ENCODE measurements around the gene ATG101.

Gene ATG101

DNA sequence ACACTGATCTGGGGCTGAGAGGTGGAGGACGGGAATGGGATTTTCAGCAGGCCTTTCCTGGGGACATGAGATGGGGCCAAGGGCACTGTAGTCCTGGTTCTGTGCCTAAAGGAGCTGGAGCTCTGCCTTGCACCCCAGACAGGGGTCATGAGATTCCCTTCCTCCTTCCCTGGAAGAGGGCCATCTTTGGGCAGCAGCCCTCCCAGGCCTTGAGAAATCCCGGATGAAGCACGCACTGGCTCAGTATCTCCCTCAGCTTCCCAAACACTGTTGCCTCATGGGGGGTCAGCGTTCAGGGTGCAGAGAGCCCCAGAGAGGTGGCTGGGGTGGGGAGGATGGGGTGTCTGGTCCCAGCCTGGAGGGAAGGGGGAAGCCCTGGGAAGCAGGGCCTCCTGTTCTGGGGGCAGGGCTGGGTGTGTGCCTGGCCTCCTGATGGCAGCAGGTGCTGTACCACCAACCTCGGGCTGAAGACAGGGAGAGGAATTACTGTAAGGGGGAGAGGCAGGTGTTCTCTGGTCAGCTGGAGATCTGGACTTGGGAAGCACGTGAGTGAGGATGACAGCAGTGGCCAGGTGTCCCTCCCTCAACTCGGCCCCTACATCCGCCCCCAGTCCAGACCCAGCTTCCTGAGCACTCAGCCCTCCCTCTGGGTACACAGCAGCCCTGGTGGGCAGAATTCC, 26.9 kb upstream of the ATG101 start:
- no peak for DNase-seq

DNA sequence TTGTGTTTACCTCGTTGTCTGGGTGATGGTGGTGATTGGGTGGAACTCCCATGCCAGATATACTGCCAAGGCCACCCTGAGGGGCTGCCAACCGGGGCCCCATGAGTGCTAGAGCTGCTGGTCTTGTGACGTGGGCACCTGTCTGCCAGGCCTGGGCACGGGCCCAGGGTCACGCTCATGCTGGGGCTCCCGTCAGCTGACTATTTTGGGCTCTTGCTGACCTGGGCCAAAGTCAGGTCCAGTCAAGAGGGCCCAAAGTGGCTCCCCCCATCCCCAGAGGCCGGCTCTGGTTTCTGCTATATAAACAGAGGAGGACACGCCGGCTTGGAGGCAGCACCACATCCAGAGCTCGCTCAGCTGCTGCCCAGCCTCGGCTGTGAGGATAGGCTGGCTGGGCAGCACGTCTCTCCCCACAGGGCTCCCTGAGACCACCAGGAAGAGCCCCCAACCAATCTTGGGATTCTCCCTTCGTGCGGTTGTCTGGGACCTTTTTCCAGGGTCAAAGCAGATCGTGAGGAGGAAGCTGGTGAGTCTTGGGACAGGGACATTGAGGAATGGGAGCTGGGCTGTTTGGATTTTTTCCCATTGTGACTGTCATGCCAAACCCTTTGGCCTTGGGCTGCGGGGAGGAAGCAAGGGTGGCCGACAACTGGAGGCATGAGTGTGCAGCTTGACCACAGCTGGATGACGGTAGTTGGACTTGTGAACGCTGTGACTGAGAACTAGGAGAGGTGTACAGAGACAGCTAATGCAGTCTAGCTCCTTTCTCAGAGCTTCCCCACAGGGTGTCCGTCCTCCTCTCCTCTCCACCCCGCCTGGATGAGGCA, 26.2 kb upstream of the ATG101 start:
- DNase-seq: no peak

DNA sequence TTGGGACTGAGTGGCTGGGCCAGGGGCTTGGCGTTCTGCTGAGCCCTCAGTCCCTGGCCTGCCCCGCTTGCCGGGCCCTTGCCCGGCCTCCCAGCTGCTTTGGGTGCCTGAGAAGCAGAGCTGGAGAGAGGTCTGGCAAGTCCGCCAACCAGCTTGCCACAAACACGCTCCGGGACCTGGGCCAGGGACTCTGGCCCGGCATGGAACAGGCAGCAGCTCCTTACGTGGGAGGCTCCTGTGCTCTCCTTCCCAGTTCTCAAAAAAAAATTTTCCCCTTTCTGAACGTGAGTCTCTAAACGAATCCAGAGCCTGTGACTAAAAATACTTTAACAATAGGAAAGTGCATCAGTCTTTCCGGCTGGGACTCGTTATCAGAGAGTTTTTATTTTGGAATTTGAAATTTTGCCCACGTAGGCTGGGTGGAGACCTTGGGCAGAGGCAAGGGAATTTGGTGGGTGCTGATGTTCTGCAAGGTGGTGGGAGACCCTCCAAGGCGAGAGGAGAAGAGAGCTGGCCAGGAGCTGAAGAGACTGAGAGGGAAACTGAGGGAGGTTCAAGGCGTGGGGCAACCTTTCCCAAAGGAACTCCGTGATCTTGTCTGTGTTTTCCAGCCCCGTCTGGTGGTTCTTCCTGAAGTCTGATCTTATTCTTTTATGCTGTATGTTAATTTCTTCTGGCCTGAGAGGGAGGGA, 25.3 kb upstream of the ATG101 start:
- DNase-seq: no peak

DNA sequence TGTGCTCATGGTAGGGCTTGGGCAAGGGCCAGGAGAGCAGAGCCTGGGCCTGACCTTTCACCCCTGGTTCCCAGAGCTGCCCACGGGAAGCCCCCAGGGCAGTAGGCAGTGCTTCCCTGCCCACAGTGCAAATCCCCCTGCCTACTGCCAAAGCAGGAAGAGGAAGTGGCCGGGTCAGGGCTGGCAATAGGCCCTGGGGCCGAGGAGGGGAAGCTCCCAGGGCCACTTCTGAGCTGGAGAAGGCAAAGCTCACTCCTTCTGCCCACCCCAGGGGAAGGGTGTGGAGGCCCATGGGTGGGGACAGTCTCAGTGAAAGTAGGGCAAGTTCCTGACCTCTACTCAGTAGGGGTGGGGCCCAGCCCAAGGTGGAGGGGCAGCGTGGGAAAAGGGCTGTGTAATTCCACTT, 24.0 kb upstream of the ATG101 start:
- peak; percentile 85 for DNase-seq

DNA sequence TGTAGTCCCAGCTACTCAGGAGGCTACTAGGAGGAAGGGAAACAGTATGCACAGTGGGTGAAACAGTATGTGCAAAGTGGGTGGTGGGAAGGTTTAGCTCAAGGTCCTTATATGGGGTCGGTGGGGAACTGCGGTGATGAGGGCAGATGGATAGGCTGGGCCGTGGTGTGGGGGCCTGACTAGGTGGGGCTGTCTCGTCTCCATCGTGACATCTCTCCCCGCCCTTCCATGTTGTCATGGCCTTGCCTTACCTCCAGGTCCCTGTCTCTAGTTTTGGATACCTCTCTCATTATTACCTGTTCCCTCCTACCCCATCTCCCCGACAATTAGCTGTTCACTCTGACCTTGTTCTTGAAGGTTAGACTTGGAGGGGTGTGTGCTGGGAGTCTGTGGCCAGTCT, 22.9 kb upstream of the ATG101 start:
- no peak for DNase-seq

DNA sequence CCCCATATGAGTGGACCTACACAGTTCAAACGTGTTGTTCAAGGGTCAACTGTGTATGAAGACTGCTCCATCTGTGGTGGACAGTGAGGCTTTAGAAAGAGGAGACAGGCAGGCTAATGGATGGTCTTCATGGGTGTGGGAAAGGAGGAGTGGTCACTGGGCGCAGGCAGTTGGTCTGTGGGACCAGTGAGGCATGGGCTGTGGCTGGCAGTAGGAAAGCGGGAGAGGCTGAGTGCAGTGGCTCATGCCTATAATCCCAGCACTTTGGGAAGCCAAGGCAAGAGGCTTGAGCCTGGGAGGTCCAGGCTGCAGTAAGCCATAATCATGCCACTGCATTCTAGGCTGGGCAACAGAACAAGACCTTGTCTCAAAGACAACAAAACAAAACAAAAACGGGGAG, 20.5 kb upstream of the ATG101 start:
- DNase-seq: no peak

DNA sequence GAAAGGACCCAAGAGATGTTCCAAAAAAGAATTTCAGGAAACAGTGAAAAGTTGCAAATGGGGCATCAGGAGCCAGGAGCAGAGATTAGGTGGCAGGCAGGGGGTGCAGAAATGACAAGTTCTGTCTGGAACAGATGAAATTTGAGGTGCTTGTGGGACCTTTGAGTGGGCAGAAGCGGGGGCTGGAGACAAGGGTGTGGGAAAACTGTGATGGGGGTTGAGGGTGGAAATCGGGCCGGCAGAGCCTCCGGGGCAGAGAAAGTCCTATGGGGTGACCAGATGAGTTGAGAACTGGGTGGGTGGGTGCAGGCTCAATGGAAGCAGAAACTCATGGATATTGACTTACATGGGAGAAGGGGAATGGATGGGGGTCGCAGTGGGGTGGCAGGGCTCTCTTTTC, 20.1 kb upstream of the ATG101 start:
- DNase-seq: no peak

DNA sequence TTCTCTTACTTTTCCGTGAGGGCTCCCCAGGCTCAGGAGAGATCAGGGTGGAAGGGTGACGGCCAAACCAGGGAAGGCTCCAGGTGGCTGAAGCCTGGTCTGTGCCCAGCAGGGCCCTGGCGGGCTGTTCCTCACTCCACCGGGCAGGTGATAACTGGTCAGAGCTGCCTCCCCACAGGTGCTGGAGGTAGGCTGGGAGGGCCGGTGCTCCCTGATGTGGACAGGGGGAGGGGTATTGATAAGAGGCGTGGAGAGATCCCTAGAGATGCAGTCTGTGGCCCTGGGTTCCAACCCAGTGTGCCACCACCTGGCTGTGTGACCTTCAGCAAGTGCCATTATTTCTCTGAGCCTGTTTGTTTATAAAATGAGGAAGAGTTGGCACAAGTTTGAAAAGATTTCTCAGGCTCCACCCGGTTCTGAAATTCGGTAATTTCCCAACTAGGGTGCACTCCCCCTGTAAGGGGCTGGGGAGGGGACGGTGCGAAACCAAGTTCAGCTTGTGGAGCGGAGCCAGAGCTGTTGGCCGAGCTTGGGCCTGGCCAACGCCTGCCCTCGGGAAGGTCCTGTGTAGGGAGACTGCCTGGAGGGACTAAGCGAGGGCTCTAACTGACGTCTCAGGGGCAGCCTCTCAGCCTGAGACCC, 19.5 kb upstream of the ATG101 start:
- DNase-seq: peak; percentile 84

DNA sequence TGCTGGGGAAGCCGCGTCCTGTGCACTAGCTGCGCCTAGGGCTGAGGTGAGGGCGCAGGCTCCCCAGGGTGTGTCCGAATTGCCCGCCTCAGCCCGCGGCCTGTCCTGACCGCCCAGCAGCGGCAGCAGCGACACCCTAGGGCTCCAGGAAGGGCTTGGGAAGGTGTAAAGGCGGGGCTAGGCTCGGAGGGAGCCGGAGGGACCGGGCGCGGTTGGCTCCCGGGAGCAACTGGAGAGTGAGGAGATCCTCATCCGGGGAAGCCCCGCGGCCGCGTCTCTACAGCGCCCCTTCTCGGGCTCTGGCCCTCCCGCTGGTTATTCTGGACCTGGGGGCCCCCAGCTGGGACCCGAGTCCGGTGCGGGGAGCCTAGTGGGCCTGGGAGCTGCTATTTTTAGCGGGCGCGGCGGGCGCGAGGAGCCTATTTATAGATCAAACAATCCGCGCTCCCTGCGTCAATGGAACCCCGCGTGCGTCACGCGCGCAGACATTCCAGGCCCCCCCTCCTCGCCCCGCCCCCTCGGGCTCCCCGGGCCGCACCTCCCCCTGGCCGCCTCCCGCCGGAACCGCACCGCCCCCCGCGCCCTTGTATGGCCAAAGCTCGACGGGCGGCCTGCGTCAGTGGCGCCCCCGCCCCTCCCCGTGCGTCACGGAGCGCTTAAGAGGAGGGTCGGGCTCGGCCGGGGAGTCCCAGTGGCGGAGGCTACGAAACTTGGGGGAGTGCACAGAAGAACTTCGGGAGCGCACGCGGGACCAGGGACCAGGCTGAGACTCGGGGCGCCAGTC, 18.8 kb upstream of the ATG101 start, which contains the start of gene NR4A1:
NR4A1 (plus strand) TSS at position 685 of the 784 bp plus-strand sequence. CDS start 2,887 bp downstream, outside the sequence.
- DNase-seq: peak; percentile 91

DNA sequence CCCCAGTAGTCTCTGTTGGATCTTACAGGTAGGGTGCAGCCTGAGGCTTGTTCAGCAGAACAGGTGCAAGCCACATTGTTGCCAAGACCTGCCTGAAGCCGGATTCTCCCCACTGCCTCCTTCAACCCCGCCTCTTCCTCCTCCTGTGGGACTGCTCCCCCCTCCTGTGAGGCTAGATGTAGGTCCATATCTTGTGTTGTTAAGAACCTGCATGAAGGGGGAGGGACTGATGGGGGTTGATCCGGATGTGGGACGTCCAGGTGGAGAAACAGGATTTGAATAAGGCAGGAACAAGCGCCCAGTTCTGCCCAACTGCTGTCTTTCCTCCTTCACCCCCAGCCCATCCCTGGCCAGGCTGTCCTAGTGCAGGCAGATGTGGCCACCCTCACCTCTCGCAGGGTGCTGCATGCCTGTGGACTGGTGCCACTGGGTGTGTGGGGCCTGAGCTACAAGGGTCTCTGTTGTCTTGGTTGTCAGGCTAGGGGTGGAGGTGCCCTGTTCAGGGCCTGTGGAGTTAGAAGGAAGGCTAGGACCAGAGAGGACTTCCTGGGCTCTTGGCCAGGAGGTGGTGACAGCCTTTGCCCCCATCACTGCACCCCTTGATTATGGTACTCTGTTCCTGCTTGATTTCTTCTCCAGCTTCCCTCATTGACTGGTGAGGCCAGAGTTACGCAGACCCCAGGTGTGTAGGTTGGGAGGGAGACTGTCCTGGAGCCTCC, 17.2 kb upstream of the ATG101 start:
- DNase-seq: no peak

DNA sequence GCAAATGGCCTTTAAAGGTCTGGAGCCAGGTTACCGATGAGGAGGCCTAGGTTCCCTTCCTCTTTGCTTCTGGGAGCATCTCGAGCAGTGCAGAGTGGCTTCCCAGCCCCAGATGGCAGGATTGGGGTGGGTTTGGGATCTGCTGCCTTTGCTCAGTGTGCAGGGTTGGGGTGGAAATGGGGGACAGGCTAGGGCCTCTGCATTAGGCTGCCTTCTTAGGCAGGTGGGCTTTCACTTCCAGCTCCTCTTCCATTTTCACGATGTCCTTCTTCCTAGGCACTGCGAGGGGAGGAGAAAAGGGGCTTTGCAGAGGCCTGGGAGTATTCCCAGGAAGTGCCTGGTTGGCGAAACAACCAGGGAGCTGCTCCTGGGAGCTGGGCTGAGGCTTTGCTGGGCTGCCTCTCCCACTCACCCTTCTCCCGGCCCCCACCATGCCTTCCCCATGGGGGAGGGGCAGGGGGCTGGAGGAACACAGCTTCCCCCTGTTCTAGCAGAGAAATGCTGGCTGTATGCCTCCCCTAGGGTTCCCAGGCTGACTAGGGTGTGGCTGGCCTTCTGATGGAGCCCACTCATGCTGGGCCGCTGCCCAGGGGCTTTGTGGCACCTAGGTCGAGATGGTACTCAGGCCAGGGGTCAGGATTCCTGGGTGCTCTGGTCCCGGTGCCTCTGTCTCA, 16.1 kb upstream of the ATG101 start:
- no peak for DNase-seq

DNA sequence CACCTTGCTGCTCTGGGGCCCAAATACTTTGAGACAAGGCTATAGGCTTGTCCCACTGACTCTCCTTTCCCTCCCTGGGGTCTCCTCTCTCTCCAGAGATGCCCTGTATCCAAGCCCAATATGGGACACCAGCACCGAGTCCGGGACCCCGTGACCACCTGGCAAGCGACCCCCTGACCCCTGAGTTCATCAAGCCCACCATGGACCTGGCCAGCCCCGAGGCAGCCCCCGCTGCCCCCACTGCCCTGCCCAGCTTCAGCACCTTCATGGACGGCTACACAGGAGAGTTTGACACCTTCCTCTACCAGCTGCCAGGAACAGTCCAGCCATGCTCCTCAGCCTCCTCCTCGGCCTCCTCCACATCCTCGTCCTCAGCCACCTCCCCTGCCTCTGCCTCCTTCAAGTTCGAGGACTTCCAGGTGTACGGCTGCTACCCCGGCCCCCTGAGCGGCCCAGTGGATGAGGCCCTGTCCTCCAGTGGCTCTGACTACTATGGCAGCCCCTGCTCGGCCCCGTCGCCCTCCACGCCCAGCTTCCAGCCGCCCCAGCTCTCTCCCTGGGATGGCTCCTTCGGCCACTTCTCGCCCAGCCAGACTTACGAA, 15.4 kb upstream of the ATG101 start:
- no peak for DNase-seq

DNA sequence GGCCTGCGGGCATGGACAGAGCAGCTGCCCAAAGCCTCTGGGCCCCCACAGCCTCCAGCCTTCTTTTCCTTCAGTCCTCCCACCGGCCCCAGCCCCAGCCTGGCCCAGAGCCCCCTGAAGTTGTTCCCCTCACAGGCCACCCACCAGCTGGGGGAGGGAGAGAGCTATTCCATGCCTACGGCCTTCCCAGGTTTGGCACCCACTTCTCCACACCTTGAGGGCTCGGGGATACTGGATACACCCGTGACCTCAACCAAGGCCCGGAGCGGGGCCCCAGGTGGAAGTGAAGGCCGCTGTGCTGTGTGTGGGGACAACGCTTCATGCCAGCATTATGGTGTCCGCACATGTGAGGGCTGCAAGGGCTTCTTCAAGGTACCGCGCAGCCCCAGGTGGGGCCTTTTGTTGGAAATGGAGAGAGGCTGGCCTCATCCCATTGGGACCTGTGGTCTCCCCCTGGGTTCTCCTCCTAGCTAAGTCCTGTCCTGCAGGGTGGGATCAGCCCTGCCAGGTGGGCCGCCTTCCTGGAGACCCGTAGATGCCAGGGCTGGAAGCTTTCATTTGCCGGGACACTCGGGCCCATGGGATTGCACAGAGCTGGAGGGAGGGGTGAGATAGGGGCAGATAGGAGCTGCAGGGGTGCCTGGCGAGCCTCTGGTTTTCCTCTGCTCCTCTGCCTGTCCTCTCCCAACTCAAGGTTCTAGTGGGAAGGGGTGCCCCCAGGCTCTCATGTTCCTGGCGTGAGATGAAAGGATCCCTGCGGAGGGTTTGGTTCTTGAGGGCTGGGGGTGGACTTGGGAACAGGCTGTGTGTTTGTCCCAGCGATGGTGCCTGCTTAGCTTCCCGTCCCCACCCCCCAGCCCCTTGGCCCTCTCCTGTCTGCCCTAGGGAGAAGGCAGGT, 14.7 kb upstream of the ATG101 start:
- no peak for DNase-seq

DNA sequence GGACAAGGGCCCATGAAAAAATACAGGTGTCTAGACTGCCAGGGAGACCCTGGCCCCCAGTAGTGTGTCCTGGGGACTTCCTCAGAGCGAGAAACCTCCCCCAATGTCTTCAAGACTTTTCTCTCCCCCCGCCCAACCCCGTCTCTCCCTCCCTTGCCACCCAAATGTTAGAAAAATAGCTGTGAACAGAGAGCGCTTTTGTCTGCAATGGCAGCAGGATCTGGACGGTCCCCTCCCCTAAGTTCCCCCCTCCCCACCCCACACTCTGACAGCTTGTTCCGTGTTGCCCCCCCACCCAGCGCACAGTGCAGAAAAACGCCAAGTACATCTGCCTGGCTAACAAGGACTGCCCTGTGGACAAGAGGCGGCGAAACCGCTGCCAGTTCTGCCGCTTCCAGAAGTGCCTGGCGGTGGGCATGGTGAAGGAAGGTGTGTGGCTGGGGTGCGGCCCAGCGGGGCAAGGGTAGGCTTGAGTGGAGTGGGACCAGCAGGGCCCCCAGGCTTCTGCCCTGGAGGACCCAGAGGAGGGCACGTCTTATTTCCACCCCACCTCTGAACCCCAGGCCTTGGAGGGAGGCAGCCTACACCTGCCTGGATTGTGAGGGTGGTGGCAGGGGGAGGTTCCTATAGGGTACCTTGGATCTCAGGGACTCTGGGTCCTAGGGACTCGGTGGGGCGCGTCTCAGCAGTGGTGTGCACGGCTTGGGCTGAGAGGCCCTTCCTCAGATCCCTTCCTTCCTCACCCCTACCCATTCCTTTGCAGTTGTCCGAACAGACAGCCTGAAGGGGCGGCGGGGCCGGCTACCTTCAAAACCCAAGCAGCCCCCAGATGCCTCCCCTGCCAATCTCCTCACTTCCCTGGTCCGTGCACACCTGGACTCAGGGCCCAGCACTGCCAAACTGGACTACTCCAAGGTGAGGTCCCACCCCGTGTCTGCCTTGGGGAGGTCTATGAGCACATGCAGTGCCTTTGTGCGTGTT, 13.8 kb upstream of the ATG101 start:
- DNase-seq: no peak

DNA sequence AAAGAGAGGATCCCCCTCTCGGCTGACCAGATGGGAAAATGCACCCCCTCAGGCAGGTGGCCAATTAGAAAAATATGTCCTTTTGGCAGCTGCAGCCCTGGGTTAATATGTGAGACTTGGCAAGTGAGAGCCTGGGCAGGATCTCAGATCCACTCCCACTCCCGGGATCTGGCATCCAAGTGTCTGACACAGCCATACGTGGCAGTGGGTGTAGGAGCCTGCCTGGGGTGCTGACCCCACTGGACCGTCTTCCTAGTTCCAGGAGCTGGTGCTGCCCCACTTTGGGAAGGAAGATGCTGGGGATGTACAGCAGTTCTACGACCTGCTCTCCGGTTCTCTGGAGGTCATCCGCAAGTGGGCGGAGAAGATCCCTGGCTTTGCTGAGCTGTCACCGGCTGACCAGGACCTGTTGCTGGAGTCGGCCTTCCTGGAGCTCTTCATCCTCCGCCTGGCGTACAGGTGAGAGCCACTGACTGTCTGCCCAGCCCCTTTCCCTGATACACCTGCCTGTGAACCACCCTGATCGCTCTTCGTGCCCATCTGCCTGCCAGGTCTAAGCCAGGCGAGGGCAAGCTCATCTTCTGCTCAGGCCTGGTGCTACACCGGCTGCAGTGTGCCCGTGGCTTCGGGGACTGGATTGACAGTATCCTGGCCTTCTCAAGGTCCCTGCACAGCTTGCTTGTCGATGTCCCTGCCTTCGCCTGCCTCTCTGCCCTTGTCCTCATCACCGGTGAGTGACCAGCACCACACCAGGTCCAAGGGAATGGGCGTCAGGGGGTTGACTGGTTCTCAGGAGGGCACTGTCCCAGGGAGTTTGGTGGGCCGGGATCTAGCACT, 12.8 kb upstream of the ATG101 start:
- DNase-seq: no peak

DNA sequence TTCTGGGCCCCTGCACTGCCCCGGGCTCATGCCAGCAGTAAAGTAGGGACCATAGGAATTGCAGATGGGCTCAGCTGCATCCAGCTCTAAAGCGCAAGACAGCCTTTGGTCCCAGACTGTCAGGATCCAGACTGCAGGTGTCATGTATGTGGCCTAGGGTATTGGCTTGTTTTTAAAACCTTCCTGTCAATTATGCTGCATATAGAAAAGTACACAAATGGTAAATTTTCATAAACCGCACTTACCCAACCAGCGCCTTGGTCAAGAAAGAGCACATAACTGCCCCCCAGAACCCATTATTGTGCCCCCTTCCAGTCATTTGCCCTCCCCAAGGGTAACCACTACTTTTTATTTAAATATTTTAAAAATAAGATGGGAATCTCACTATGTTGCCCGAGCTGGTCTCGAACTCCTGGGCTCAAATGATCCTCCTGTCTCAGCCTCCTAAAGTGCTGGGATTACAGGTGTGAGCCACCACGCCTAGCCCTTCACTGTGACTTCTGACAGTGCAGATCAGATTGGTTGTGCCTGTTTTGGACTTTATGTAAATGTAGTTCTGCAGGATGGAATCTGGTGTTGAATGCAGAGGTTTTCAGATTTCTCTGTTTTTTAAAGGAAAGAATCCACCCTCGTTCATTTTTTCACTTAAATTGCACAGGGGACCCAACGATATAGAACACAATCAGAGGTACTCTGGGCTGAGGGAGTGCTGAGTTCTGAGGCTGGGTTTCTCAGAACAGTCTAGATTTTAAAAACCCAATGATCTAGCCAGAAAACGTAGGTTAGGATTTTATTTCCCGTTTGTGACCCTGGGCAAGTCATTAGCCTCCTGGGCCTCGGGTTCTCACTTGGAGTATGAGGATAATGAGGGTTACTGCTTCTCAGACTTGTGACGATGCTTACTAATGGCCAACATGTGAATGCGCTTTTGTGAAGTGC, 11.9 kb upstream of the ATG101 start:
- DNase-seq: no peak

All from inflammatory macrophage treated with lipopolysaccharide for 4 hours (primary cell).